Endothelial cell (in vitro differentiated cells): ENCODE results near the gene ZCWPW1. TPM values are rescaled to one million over a fixed set of nuclear protein-coding genes. Genes with fewer than 3 reads are reported as not detected.
"Not testable (repeated sequence)": the region's sequence is repeated elsewhere in the genome, so short reads cannot be mapped to it uniquely, and the experiment has no call there.

Experiments used
- DNase-seq: peaks from one replicate; pipeline ENCODE4 v3.0.0; 2021; ENCODE audit warnings: low spot score
- H3K27ac Mint-ChIP-seq: one replicate; pipeline ENCODE4 v1.8.0; 2021; ENCODE audit warnings: mixed read lengths, inconsistent platforms; ENCODE audit not compliant: unreplicated experiment
- H3K27me3 Mint-ChIP-seq: one replicate; pipeline ENCODE4 v1.8.0; 2021; ENCODE audit warnings: mild to moderate bottlenecking, moderate library complexity, mixed read lengths, inconsistent platforms; ENCODE audit not compliant: unreplicated experiment
- H3K36me3 Mint-ChIP-seq: one replicate; pipeline ENCODE4 v1.8.0; 2021; ENCODE audit warnings: mild to moderate bottlenecking, low read depth, mixed read lengths, inconsistent platforms; ENCODE audit not compliant: unreplicated experiment
- H3K4me1 Mint-ChIP-seq: one replicate; pipeline ENCODE4 v1.8.0; 2021; ENCODE audit warnings: mild to moderate bottlenecking, mixed read lengths, inconsistent platforms; ENCODE audit not compliant: unreplicated experiment
- H3K4me3 Mint-ChIP-seq: one replicate; pipeline ENCODE4 v1.8.0; 2021; ENCODE audit warnings: mild to moderate bottlenecking, mixed read lengths, inconsistent platforms; ENCODE audit not compliant: unreplicated experiment
- H3K9me3 Mint-ChIP-seq: one replicate; pipeline ENCODE4 v1.8.0; 2021; ENCODE audit warnings: mixed read lengths, inconsistent platforms; ENCODE audit not compliant: unreplicated experiment
- CTCF ChIP-seq: fragments of 200-600 bp; sonication (generic); IDR thresholded peaks from one replicate; pipeline ENCODE4 v1.5.0; 2021; ENCODE audit warnings: antibody characterized with exemption; ENCODE audit not compliant: unreplicated experiment
- total RNA-seq: library from RNA; stranded (reverse); fragmentation: NEBNext Ultra II Directional; extraction: Animal tissue kit (Norgen Biotek cat#: 25700); gene quantifications from one replicate; pipeline ENCODE4 v1.2.1, GENCODE V29; 2021; ENCODE audit not compliant: unreplicated experiment

The ZCWPW1 gene
- total RNA-seq, 1 donor from 2014 or later: 2.2 TPM

DNA sequence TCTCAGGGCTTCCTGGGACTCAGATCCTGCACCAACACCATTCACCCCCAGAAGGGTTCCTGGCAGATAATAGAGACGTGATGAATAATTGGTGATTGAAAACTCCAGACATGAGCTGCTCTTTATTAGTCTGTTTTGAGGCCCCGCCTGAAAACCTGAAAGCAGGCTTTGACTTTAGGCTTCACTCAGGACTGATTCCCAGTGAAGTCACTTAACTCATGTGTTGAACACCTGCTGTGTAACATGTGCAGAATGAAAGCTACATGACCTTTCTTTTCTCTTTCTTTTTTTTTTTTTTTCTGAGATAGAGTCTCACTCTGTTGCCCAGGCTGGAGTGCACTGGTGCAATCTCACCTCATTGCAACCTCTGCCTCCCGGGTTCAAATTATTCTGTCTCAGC is 26.7 kb upstream of the ZCWPW1 start:
- no peak for DNase-seq
- no peaks in the 10 kb centered on the region for H3K9me3 Mint-ChIP-seq
- H3K4me3 Mint-ChIP-seq: no peak overlapping the region
- TF ChIP-seq CTCF: no peak
- peaks cover 9% of the 10 kb centered on the region for H3K4me1 Mint-ChIP-seq
- peaks cover 13% of the 10 kb centered on the region for H3K36me3 Mint-ChIP-seq
- no peak overlapping the region for H3K27ac Mint-ChIP-seq
- H3K27me3 Mint-ChIP-seq: no peaks in the 10 kb centered on the region

- H3K9me3 Mint-ChIP-seq, H3K27me3 Mint-ChIP-seq, H3K4me1 Mint-ChIP-seq, H3K4me3 Mint-ChIP-seq, H3K27ac Mint-ChIP-seq, DNase-seq: not testable (repeated sequence)
- H3K36me3 Mint-ChIP-seq: peaks cover 13% of the 10 kb centered on the region
Measured at GRCh38 chr7:100453854-100454253, 25.4 kb upstream of the ZCWPW1 start.

GRCh38 chr7:100452513-100452912 is 24.0 kb upstream of the ZCWPW1 start:
- TF ChIP-seq CTCF: no peak
- no peak overlapping the region for H3K4me3 Mint-ChIP-seq
- H3K27me3 Mint-ChIP-seq: no peaks in the 10 kb centered on the region
- no peaks in the 10 kb centered on the region for H3K9me3 Mint-ChIP-seq
- H3K4me1 Mint-ChIP-seq: peaks cover 9% of the 10 kb centered on the region
- DNase-seq: no peak
- H3K27ac Mint-ChIP-seq: no peak overlapping the region
- peaks cover 8% of the 10 kb centered on the region for H3K36me3 Mint-ChIP-seq

DNA sequence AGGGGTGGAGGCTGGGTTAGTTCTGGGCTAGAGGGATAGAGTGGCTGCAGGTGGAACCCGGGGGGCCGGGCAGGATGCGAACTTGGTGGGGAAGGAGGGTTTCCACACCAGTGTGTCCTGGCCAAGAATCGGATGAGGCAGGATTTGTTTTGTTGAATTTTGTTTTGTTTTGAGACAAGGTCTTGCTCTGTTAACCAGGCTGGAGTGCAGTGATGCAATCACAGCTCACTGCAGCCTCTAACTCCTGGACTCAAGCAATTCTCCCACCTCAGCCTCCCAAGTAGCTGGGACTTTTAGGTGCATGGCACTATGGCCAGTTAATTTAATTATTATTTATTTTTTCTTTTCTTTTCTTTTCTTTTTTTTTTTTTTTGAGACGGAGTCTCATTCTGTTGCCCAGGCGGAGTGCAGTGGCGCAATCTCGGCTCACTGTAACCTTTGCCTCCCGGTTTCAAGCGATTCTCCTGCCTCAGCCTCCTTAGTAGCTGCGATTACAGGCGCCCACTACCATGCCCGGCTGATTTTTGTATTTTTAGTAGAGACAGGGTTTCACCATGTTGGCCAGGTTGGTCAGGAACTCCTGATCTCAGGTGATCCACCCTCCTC is 20.8 kb upstream of the ZCWPW1 start:
- DNase-seq: no peak
- H3K27me3 Mint-ChIP-seq: peaks cover 3% of the 10 kb centered on the region
- H3K4me3 Mint-ChIP-seq: no peak overlapping the region
- no peak overlapping the region for H3K27ac Mint-ChIP-seq
- H3K36me3 Mint-ChIP-seq: no peaks in the 10 kb centered on the region
- no peaks in the 10 kb centered on the region for H3K9me3 Mint-ChIP-seq
- H3K4me1 Mint-ChIP-seq: peaks cover 12% of the 10 kb centered on the region
- no peak for TF ChIP-seq CTCF

DNA sequence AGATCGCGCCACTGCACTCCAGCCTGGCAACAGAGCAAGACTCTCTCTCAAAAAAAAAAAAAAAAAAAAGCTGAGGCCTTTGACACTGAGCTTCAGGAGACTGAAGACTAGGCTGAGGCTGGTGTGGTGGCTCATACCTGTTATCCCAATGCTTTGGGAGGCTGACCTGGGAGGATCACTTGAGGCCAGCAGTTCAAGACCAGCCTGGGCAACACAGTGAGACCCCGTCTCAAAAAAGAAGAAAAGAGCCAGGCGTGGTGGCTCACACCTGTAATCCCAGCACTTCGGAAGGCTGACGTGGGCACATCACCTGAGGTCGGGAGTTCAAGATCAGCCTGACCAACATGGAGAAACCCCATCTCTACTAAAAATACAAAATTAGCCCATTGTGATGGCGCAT is 18.9 kb upstream of the ZCWPW1 start:
- not testable (repeated sequence) for H3K27ac Mint-ChIP-seq, H3K9me3 Mint-ChIP-seq, H3K27me3 Mint-ChIP-seq, H3K36me3 Mint-ChIP-seq, DNase-seq, H3K4me3 Mint-ChIP-seq
- peaks cover 28% of the 10 kb centered on the region for H3K4me1 Mint-ChIP-seq

DNA sequence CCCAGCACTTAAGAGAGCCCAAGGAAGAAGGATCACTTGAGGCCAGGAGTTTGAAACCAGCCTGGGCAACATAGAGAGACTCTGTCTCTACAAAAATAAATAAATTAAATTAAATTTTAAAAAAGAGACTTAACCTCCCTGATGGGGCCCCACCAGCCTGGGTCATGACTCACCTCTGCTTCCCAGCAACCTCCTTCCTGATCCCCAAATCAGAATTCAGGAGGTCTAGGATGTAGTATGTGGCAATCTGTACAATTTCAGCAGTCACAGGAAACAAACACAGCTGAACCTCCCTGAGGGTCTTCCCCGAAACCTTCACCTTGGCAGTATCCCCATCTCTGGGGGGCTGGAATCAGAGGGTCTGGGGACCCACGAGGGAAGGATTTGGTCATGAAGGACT is 17.5 kb upstream of the ZCWPW1 start:
- Mint-ChIP-seq H3K36me3 (no peaks in the 10 kb centered on the region), H3K4me1 (peaks cover 28% of the 10 kb centered on the region), H3K27me3 (peaks cover 6% of the 10 kb centered on the region), H3K4me3 (no peak overlapping the region), H3K27ac (no peak overlapping the region), H3K9me3 (no peaks in the 10 kb centered on the region)
- DNase-seq: no peak
- TF ChIP-seq CTCF: no peak
